Hepatocyte (in vitro differentiated cells): Measurements from ENCODE around the gene ACO2. TPM values are rescaled to one million over a fixed set of nuclear protein-coding genes. Genes with fewer than 3 reads are reported as not detected.

ENCODE experiments used
- DNase-seq: peaks from one replicate; pipeline ENCODE4 v3.0.0-alpha.2; 2016; ENCODE audit warnings: low spot score
- H2AFZ ChIP-seq: fragments of 200-600 bp; sonication (generic); 2 replicates; pipeline ENCODE4 v1.6.0; 2016; ENCODE audit warnings: antibody characterized with exemption, mild to moderate bottlenecking
- H3K27ac ChIP-seq: fragments of 200-600 bp; sonication (generic); 2 replicates; pipeline ENCODE4 v1.5.1; 2016; ENCODE audit warnings: mild to moderate bottlenecking
- H3K27me3 ChIP-seq: fragments of 200-600 bp; sonication (generic); 2 replicates; pipeline ENCODE4 v1.6.1; 2016
- H3K36me3 ChIP-seq: fragments of 200-600 bp; sonication (generic); replicated peaks from 2 replicates; pipeline ENCODE4 v1.5.1; 2016; ENCODE audit warnings: low read depth; ENCODE audit not compliant: insufficient read depth
- H3K4me1 ChIP-seq: fragments of 200-600 bp; sonication (generic); 2 replicates; pipeline ENCODE4 v1.5.1; 2016; ENCODE audit warnings: mild to moderate bottlenecking, moderate library complexity; ENCODE audit not compliant: insufficient read depth
- H3K4me2 ChIP-seq: fragments of 200-600 bp; sonication (generic); 2 replicates; pipeline ENCODE4 v1.6.0; 2016
- H3K4me3 ChIP-seq: fragments of 200-600 bp; sonication (generic); 2 replicates; pipeline ENCODE4 v1.5.1; 2016; ENCODE audit warnings: mild to moderate bottlenecking
- H3K79me2 ChIP-seq: fragments of 200-600 bp; sonication (generic); 2 replicates; pipeline ENCODE4 v1.6.0; 2017; ENCODE audit warnings: mild to moderate bottlenecking
- H3K9me2 ChIP-seq: fragments of 200-600 bp; sonication (generic); replicated peaks from 2 replicates; pipeline ENCODE4 v1.6.0; 2017; ENCODE audit warnings: mild to moderate bottlenecking; ENCODE audit not compliant: insufficient read depth
- H3K9me3 ChIP-seq: fragments of 200-600 bp; sonication (generic); 2 replicates; pipeline ENCODE4 v1.5.1; 2016; ENCODE audit warnings: low read depth, mild to moderate bottlenecking
- H4K20me1 ChIP-seq: fragments of 200-600 bp; sonication (generic); 2 replicates; pipeline ENCODE4 v1.6.0; 2016; ENCODE audit warnings: mild to moderate bottlenecking; ENCODE audit not compliant: insufficient read depth, poor library complexity, severe bottlenecking
- EZH2 ChIP-seq: fragments of 200-600 bp; sonication (generic); IDR thresholded peaks from 2 replicates; pipeline ENCODE4 v1.6.1; 2016; ENCODE audit warnings: antibody characterized with exemption, mild to moderate bottlenecking, borderline replicate concordance
- EZH2phosphoT487 ChIP-seq: fragments of 200-600 bp; sonication (generic); IDR thresholded peaks from one replicate; pipeline ENCODE4 v1.6.1; 2018; ENCODE audit warnings: antibody characterized with exemption, mild to moderate bottlenecking, low read depth, moderate library complexity; ENCODE audit not compliant: unreplicated experiment, severe bottlenecking
- WGBS: methylation state at CpG from one replicate; pipeline ENCODE4 v1.1.6; 2016; ENCODE audit warnings: low lambda C conversion rate; ENCODE audit errors: missing lambda C conversion rate; 5-methylcytosine and 5-hydroxymethylcytosine counted together
- polyA plus RNA-seq: library from polyadenylated mRNA; unstranded; fragments of >200 nt; fragmentation: Nextera tagmentation; extraction: Ambion mirVana; gene quantifications from 2 replicates; pipeline ENCODE4 v1.2.1, GENCODE V29; 2016
- total RNA-seq: library from RNA; depleted of rRNA; stranded (reverse); fragments of >200 nt; gene quantifications from 2 replicates; pipeline ENCODE4 v1.2.3, GENCODE V29; 2014
- TF ChIP-seq, protein P1 (sequence below): fragments of 200-600 bp; sonication (generic); IDR thresholded peaks from 2 replicates; pipeline ENCODE4 v1.5.1; 2016; ENCODE audit warnings: antibody characterized with exemption, mild to moderate bottlenecking; ENCODE audit not compliant: poor library complexity

The ACO2 gene
- total and polyA plus RNA-seq, 2 experiments from 2014 or later: 129 to 196 TPM

GRCh38 chr22:41524809-41525449 is 56.0 kb downstream of the ACO2 start:
- 91% methylated on average over 17 of the region's 17 CpGs for WGBS
- no peaks in the 10 kb centered on the region for H3K4me1 ChIP-seq

DNA sequence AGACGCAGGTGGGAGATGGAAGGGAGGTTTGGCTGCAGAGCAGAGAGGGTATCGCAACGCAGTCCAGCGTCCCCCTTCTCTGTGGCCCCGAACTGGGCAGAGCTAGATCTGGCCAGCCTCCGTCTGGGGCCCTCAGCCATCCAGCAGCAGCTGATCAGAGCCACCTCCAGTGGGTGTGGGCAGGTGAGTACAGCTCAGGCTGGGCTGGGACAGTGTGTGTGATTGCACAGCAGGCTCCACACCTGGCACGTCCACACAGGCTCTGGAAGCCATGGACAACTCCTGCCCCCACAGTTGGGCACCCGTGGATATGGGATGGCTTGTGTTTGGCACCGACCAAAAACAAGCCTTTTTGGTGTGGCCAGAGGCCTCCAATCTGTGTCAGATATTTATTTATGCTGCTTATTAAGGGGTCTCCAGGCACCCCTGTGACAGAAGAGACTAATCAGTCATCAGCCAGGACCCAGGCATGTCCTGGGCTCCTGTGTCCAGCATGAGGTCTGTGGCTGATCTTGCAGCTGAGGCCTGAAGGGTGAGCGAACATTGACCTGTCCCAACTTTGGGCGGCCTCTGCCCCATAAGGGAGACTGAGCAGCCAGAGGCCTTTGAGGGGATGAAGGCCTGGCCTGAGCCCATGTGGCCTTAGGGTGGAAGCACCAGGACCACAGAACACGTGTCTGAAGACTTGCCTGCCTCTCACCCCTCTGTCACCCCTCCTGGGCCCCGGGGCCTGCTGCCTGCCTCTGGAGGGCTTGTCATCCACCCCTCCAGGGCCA is 56.7 kb downstream of the ACO2 start:
- 87% methylated on average over 13 of the region's 13 CpGs for WGBS
- Histone ChIP-seq H3K9me2 (no peaks in the 10 kb centered on the region), H3K27me3 (no peaks in the 10 kb centered on the region), H2AFZ (no peak overlapping the region), H3K4me2 (no peak overlapping the region), H3K27ac (peak overlapping the region; percentile 14), H3K36me3 (no peaks in the 10 kb centered on the region), H3K4me1 (no peaks in the 10 kb centered on the region), H3K9me3 (no peaks in the 10 kb centered on the region), H3K4me3 (no peak overlapping the region), H3K79me2 (no peaks in the 10 kb centered on the region), H4K20me1 (no peaks in the 10 kb centered on the region)
- TF ChIP-seq EZH2phosphoT487: no peak
- TF ChIP-seq, protein P1, sequence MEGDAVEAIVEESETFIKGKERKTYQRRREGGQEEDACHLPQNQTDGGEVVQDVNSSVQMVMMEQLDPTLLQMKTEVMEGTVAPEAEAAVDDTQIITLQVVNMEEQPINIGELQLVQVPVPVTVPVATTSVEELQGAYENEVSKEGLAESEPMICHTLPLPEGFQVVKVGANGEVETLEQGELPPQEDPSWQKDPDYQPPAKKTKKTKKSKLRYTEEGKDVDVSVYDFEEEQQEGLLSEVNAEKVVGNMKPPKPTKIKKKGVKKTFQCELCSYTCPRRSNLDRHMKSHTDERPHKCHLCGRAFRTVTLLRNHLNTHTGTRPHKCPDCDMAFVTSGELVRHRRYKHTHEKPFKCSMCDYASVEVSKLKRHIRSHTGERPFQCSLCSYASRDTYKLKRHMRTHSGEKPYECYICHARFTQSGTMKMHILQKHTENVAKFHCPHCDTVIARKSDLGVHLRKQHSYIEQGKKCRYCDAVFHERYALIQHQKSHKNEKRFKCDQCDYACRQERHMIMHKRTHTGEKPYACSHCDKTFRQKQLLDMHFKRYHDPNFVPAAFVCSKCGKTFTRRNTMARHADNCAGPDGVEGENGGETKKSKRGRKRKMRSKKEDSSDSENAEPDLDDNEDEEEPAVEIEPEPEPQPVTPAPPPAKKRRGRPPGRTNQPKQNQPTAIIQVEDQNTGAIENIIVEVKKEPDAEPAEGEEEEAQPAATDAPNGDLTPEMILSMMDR: no peak
- TF ChIP-seq EZH2: no peak
- DNase-seq: no peak

More at GRCh38 chr22:41524809-41525449, 56.0 kb downstream of the ACO2 start:
- Histone ChIP-seq H3K36me3 (no peaks in the 10 kb centered on the region), H3K4me2 (no peak overlapping the region), H3K27me3 (no peaks in the 10 kb centered on the region), H4K20me1 (no peaks in the 10 kb centered on the region), H3K79me2 (no peaks in the 10 kb centered on the region), H2AFZ (no peak overlapping the region), H3K9me3 (no peaks in the 10 kb centered on the region), H3K9me2 (no peaks in the 10 kb centered on the region), H3K27ac (peak overlapping the region; percentile 12), H3K4me3 (no peak overlapping the region)
- TF ChIP-seq EZH2phosphoT487 (no peak), EZH2 (no peak)
- TF ChIP-seq, protein P1: no peak
- DNase-seq: no peak

DNA sequence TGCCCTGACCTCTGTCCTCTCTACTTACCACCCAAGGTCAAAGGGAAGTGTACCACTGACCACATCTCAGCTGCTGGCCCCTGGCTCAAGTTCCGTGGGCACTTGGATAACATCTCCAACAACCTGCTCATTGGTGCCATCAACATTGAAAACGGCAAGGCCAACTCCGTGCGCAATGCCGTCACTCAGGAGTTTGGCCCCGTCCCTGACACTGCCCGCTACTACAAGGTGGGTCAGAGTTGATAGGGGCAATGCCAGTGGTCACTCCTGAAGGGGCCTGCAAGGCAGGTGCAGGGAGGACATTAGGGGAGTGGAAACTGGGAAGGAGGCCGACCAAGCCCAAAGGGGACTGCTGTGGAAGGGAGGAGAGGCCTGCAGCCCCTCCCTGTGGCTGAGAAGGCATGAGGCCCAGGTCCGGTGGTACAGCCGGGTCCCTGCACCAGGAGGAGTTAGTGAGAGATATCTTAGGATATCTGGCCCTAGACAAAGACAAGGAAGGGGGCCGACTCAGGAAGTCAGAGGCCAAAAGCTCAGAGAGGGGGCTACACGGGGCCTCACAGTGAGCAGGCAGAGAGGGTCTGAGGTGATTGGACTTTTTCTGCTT is 57.4 kb downstream of the ACO2 start:
- H3K4me2 ChIP-seq: no peak overlapping the region
- no peaks in the 10 kb centered on the region for H4K20me1 ChIP-seq
- no peak overlapping the region for H2AFZ ChIP-seq
- no peaks in the 10 kb centered on the region for H3K9me3 ChIP-seq
- H3K36me3 ChIP-seq: no peaks in the 10 kb centered on the region
- no peaks in the 10 kb centered on the region for H3K9me2 ChIP-seq
- WGBS: 82% methylated on average over 12 of the region's 12 CpGs
- DNase-seq: no peak
- no peak for TF ChIP-seq EZH2
- no peak for TF ChIP-seq EZH2phosphoT487
- TF ChIP-seq, protein P1: no peak
- peak overlapping the region; percentile 14 for H3K27ac ChIP-seq
- H3K79me2 ChIP-seq: no peaks in the 10 kb centered on the region
- no peak overlapping the region for H3K4me3 ChIP-seq
- H3K27me3 ChIP-seq: no peaks in the 10 kb centered on the region
- H3K4me1 ChIP-seq: no peaks in the 10 kb centered on the region
